ENCODE measurements around the gene ME3.

DNA sequence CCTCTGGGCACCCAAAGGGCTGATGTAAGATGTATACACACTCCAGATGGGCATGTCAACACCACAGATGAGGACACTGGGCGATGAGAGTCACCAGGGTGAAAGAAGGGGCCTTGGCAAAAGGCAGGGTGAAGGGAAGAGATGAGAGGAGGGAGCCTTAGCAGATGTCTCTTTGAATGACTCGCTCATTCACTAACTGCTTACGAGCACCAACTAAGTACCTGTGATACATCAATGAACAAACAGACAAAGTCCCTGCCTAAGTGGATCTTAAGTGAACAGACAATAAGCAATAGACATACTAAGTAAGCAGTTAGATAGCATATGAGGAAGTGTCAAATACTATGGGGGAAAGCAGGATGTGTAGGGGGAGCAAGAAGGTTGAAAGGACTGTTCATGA, 7.5 kb downstream of the ME3 start:
- TF ChIP-seq, protein P1, sequence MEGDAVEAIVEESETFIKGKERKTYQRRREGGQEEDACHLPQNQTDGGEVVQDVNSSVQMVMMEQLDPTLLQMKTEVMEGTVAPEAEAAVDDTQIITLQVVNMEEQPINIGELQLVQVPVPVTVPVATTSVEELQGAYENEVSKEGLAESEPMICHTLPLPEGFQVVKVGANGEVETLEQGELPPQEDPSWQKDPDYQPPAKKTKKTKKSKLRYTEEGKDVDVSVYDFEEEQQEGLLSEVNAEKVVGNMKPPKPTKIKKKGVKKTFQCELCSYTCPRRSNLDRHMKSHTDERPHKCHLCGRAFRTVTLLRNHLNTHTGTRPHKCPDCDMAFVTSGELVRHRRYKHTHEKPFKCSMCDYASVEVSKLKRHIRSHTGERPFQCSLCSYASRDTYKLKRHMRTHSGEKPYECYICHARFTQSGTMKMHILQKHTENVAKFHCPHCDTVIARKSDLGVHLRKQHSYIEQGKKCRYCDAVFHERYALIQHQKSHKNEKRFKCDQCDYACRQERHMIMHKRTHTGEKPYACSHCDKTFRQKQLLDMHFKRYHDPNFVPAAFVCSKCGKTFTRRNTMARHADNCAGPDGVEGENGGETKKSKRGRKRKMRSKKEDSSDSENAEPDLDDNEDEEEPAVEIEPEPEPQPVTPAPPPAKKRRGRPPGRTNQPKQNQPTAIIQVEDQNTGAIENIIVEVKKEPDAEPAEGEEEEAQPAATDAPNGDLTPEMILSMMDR (IDR thresholded peaks at IDR 0.05), result no peak
- TF ChIP-seq POLR2A (IDR thresholded peaks at IDR 0.05), result no peak

Measured in lower leg skin (tissue), 3 donors.